ENCODE results near the gene VWA5B2. TPM values are rescaled to one million over a fixed set of nuclear protein-coding genes. Genes with fewer than 3 reads are reported as not detected.

VWA5B2 gene
- total and polyA plus RNA-seq, 8 donors = under 0.01 to 100.0 (median 2.4) TPM

DNA sequence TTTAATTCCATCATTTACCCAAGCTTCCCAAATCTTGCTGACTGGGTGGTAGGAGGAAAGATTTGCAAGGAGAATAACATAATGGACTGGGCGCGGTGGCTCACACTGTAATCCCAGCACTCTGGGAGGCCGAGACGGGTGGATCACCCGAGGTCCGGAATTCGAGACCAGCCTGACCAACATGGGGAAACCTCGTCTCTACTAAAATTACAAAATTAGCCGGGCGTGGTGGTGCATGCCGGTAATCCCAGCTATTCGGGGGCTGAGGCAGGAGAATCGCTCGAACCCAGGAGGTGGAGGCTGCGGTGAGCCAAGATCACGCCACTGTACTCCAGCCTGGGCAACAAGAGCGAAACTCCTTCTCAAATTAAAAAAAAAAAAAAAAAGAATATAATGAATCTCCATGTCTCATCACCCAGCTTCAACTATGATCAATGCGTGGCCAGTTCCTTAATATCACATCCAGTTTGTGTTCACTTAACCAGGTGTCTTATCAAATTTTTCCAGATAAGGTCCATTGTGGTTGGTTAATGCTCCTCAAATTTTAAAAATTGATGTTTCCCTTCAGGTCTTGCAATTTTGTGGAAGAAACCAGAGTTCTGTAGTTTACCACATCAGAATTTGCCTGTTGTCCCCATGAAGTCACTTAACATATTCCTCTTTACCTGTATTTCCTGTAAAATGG lies 44.7 kb upstream of the VWA5B2 start:
- peaks cover 22 to 47% (median 36%) of the 10 kb centered on the region in 4 donors for H3K4me1 ChIP-seq
- intact Hi-C loops (cut with DNase I; ENCODE audit: low total_unique reads) = loop anchor here (10.0 kb wide), 1 partner anchor 60 kb away; the partner anchor contains the start of genes ALG3 and EEF1AKMT4
- no peaks in the 10 kb centered on the region for H3K9me3 ChIP-seq
- H3K36me3 ChIP-seq = peaks cover 65 to 74% (median 72%) of the 10 kb centered on the region in 4 donors
- no peak for DNase-seq
- H3K27me3 ChIP-seq = no peaks in the 10 kb centered on the region
- peak overlapping the region in 4 of 5 donors; percentile 83 to 90 (median 86) for H3K27ac ChIP-seq
- WGBS, 5 donors = 92 to 95% (median 93%) methylated on average over 18 of the region's 18 CpGs
- H3K4me3 ChIP-seq = no peak overlapping the region
- TF ChIP-seq EP300 (IDR thresholded peaks at IDR 0.05) (no peak), CTCF (IDR thresholded peaks at IDR 0.05) (no peak), POLR2A (IDR thresholded peaks at IDR 0.05) (no peak), POLR2AphosphoS5 (IDR thresholded peaks at IDR 0.05) (no peak)

DNA sequence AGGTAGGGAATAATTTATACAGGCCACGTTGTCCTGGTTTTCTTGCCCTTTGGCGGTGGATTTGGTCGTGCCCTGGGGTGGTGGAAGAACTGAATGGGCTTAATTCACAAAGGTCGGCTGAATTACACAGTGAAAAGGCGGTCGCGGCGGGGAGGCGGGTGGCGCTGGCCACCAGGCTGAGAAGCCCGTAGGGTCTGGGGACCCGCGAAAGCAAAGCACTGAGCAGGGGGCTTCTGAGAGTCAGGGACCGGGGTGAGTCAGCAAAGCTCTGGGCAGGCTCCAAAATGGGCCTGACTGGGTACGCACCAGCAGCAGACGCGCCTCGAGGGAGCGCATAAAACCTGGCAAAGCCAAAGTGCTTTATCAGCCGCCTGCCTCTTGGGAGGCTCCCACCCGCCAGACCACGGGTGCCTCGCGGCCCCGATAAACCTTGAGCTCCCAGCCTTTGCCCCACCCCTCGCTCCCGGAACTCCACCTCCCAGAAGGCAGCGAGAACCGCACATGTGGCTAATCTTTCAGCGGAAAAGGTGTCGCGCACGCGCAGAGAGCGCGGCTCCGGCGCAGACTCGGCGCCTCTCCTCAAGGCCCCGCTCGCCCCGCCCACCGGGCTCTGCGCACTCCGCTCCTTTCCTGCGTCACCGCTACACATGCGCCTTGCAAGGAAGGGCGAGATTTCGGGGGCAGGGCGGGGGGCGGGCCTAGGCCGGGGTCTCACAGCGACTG lies 43.8 kb upstream of the VWA5B2 start:
- no peaks in the 10 kb centered on the region for H3K9me3 ChIP-seq
- peak; percentile 100 for DNase-seq
- H3K27ac ChIP-seq = peak overlapping the region; percentile 83 to 90 (median 86)
- H3K27me3 ChIP-seq = no peaks in the 10 kb centered on the region
- TF ChIP-seq CTCF (IDR thresholded peaks at IDR 0.05) (no peak), POLR2AphosphoS5 (IDR thresholded peaks at IDR 0.05) (peak in 2 of 3 donors; percentile 84 to 96)
- peaks cover 63 to 74% (median 72%) of the 10 kb centered on the region in 4 donors for H3K36me3 ChIP-seq
- peaks cover 22 to 44% (median 38%) of the 10 kb centered on the region in 4 donors for H3K4me1 ChIP-seq
- 1 to 3% (median 2%) methylated on average over 40 to 55 of the region's 55 CpGs for WGBS, 5 donors
- intact Hi-C loops (cut with DNase I; ENCODE audit: low total_unique reads) = loop anchor here (10.0 kb wide), 1 partner anchor 59 kb away; the partner anchor contains the start of genes ALG3 and EEF1AKMT4
- H3K4me3 ChIP-seq = peak overlapping the region; percentile 65 to 96 (median 72)

GRCh38 chr3:184186184-184186901 lies 43.0 kb upstream of the VWA5B2 start, which contains the start of gene ABCF3:
TSS of gene ABCF3 (plus strand) at chr3:184186199. CDS start at chr3:184186208, 9 bp downstream.
- H3K27me3 ChIP-seq = no peaks in the 10 kb centered on the region
- peaks cover 22 to 44% (median 38%) of the 10 kb centered on the region in 4 donors for H3K4me1 ChIP-seq
- intact Hi-C loops (cut with DNase I; ENCODE audit: low total_unique reads) = loop anchor here (10.0 kb wide), 1 partner anchor 58 kb away; the partner anchor contains the start of genes ALG3 and EEF1AKMT4
- H3K27ac ChIP-seq = peak within 1 kb of the TSS; percentile 83 to 90 (median 86)
- no peak for DNase-seq
- H3K9me3 ChIP-seq = no peaks in the 10 kb centered on the region
- TF ChIP-seq POLR2AphosphoS5 (IDR thresholded peaks at IDR 0.05) (peak in 2 of 3 donors; percentile 69 to 85), CTCF (IDR thresholded peaks at IDR 0.05) (no peak), POLR2A (IDR thresholded peaks at IDR 0.05) (peak in 2 of 4 donors; percentile 19 to 69)
- WGBS, 5 donors = 0 to 2% (median 0%) methylated on average over 28 to 45 of the region's 45 CpGs
- H3K36me3 ChIP-seq = peaks cover 63 to 74% (median 72%) of the 10 kb centered on the region in 4 donors
- peak within 1 kb of the TSS; percentile 65 to 96 (median 72) for H3K4me3 ChIP-seq

DNA sequence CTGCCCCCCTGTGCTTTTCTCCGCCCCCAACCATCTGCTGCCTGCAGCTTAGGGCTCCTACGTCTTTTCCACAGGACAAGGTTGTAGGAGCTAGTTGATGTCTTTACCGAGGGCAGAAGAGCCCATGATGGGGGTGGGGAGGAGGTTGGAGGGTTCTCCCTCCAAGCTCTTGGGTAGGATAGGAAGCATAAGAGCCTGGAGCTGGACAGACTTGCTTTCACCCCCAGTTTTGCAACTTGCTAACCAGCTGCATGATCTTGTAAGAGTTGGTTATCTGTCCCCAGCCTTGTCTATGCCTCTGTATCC lies 42.5 kb upstream of the VWA5B2 start:
- Histone ChIP-seq H3K36me3 (peaks cover 63 to 74% (median 72%) of the 10 kb centered on the region in 4 donors), H3K27ac (peak overlapping the region in 4 of 5 donors; percentile 83 to 90 (median 86)), H3K9me3 (no peaks in the 10 kb centered on the region), H3K4me3 (peak overlapping the region; percentile 65 to 96 (median 72)), H3K27me3 (no peaks in the 10 kb centered on the region), H3K4me1 (peaks cover 22 to 44% (median 38%) of the 10 kb centered on the region in 4 donors)
- WGBS, 5 donors = 0 to 13% (median 6%) methylated on average over 3 of the region's 3 CpGs
- TF ChIP-seq POLR2AphosphoS5 (IDR thresholded peaks at IDR 0.05) (no peak), POLR2A (IDR thresholded peaks at IDR 0.05) (no peak), CTCF (IDR thresholded peaks at IDR 0.05) (no peak), EP300 (IDR thresholded peaks at IDR 0.05) (no peak)
- DNase-seq = no peak
- intact Hi-C loops (cut with DNase I; ENCODE audit: low total_unique reads) = loop anchor here (10.0 kb wide), 1 partner anchor 58 kb away; the partner anchor contains the start of genes ALG3 and EEF1AKMT4

Measured in stomach (tissue), 9 donors.